Measurements from ENCODE around the gene FILIP1L. TPM values are rescaled to one million over a fixed set of nuclear protein-coding genes. Genes with fewer than 3 reads are reported as not detected.

FILIP1L gene
- polyA plus RNA-seq, 1 of the 3 experiments (the other 2 are of a cell fraction): 26.8 TPM

DNA sequence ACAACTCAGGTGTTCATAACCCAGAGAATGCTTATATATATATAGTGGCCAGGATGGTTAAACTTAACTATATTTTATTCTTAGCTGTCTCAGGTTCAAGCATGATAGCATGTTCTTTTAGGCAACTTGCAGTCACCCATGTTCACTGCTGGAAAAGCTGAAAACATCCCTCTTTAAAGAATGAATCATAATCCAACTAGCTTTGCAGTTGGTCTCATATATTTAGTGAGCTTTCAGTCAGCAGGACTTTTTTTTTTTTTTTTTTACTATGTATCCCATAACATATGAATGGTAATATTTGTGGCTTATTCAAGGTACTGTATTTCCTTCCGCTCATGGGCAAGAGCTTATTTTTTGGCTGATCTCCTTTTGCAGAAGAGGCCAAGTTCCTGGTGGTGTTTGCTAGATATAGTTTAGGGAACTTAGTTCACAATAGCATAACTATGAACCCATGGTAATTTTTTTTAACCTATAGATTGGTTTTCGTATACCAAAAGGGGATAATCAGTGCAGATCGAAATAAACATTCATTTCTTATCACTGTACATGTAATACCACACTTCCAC is 219.1 kb downstream of the FILIP1L start (continued):
- TF ChIP-seq, protein P1, sequence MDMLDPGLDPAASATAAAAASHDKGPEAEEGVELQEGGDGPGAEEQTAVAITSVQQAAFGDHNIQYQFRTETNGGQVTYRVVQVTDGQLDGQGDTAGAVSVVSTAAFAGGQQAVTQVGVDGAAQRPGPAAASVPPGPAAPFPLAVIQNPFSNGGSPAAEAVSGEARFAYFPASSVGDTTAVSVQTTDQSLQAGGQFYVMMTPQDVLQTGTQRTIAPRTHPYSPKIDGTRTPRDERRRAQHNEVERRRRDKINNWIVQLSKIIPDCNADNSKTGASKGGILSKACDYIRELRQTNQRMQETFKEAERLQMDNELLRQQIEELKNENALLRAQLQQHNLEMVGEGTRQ (IDR thresholded peaks at IDR 0.05; ENCODE audit: borderline replicate concordance, low read depth, low read length): no peak
- no peak for TF ChIP-seq YY1 (IDR thresholded peaks at IDR 0.05; ENCODE audit: low read depth)
- TF ChIP-seq, protein P2, sequence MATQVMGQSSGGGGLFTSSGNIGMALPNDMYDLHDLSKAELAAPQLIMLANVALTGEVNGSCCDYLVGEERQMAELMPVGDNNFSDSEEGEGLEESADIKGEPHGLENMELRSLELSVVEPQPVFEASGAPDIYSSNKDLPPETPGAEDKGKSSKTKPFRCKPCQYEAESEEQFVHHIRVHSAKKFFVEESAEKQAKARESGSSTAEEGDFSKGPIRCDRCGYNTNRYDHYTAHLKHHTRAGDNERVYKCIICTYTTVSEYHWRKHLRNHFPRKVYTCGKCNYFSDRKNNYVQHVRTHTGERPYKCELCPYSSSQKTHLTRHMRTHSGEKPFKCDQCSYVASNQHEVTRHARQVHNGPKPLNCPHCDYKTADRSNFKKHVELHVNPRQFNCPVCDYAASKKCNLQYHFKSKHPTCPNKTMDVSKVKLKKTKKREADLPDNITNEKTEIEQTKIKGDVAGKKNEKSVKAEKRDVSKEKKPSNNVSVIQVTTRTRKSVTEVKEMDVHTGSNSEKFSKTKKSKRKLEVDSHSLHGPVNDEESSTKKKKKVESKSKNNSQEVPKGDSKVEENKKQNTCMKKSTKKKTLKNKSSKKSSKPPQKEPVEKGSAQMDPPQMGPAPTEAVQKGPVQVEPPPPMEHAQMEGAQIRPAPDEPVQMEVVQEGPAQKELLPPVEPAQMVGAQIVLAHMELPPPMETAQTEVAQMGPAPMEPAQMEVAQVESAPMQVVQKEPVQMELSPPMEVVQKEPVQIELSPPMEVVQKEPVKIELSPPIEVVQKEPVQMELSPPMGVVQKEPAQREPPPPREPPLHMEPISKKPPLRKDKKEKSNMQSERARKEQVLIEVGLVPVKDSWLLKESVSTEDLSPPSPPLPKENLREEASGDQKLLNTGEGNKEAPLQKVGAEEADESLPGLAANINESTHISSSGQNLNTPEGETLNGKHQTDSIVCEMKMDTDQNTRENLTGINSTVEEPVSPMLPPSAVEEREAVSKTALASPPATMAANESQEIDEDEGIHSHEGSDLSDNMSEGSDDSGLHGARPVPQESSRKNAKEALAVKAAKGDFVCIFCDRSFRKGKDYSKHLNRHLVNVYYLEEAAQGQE (IDR thresholded peaks at IDR 0.05; ENCODE audit: low read depth, low read length): no peak

DNA sequence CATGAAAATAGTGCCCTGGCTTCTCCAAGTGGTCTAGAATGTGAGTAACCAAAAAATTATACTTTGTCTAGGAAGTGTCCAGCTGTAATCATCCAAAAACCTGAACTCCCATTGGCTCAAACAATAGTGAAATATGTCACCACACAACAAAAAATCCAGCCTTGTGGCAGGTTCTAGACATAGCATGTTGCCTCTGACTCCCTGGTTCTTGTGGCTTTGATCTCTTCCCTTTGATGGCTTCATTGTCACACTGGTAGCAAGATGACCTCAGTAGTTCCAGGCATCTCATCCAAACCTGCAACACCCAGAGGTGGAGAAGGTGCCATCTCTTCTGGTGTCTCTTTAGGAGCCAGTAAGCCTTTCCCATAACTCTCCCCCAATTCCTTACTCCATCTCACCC is 222.0 kb downstream of the FILIP1L start:
- H3K4me1 ChIP-seq (ENCODE audit: control insufficient read depth in 1 of 2, insufficient read depth in 2 of 2, low read depth in 1 of 2, low read length in 1 of 2): peaks cover 0 to 14% of the 10 kb centered on the region in 2 experiments; a peak in 2 of 4 replicates
- H3K36me3 ChIP-seq (replicated peaks in 1 of 2; ENCODE audit: control insufficient read depth in 1 of 2, insufficient read depth in 2 of 2, low read length in 1 of 2): no peaks in the 10 kb centered on the region
- H3K4me2 ChIP-seq: no peak overlapping the region
- H3K9me3 ChIP-seq: no peaks in the 10 kb centered on the region
- CTCF ChIA-PET: interaction anchor here (0.9 to 1.3 kb wide), 4 partner anchors 19 to 49 kb away, joined by 3 to 4 read pairs (median 3); no protein-coding TSS in a partner anchor
- H3K27me3 ChIP-seq (ENCODE audit: insufficient read depth): no peaks in the 10 kb centered on the region
- H2AFZ ChIP-seq (ENCODE audit: low read depth): no peak overlapping the region
- DNase-seq: no peak
- H3K4me3 ChIP-seq (ENCODE audit: low read depth in 2 of 2, low read length in 1 of 2): no peak overlapping the region
- TF ChIP-seq TAF1 (IDR thresholded peaks at IDR 0.05; ENCODE audit: borderline replicate concordance, low read depth, low read length) (no peak), POLR2AphosphoS5 (IDR thresholded peaks at IDR 0.05; ENCODE audit: low read depth, low read length) (no peak), RCOR1 (IDR thresholded peaks at IDR 0.05; ENCODE audit: low read length) (no peak), RXRA (IDR thresholded peaks at IDR 0.05; ENCODE audit: borderline replicate concordance, low read depth) (no peak), GATA2 (CRISPR knock-in tag; IDR thresholded peaks at IDR 0.05) (no peak), RFX5 (IDR thresholded peaks at IDR 0.05; ENCODE audit: low read length) (no peak), FOXM1 (IDR thresholded peaks at IDR 0.05; ENCODE audit: low read depth) (no peak), MEF2A (IDR thresholded peaks at IDR 0.05; ENCODE audit: borderline replicate concordance, low read depth) (no peak), RAD21 (IDR thresholded peaks at IDR 0.05; ENCODE audit: low read length) (no peak), ELF1 (IDR thresholded peaks at IDR 0.05) (no peak), GABPA (IDR thresholded peaks at IDR 0.05; ENCODE audit: low read depth) (no peak), MXI1 (IDR thresholded peaks at IDR 0.05; ENCODE audit: low read depth, low read length) (no peak), SMC3 (IDR thresholded peaks at IDR 0.05; ENCODE audit: low read depth, low read length) (no peak), NRF1 (IDR thresholded peaks at IDR 0.05; ENCODE audit: low read depth, low read length) (no peak)
- TF ChIP-seq, protein P3, sequence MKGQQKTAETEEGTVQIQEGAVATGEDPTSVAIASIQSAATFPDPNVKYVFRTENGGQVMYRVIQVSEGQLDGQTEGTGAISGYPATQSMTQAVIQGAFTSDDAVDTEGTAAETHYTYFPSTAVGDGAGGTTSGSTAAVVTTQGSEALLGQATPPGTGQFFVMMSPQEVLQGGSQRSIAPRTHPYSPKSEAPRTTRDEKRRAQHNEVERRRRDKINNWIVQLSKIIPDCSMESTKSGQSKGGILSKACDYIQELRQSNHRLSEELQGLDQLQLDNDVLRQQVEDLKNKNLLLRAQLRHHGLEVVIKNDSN (IDR thresholded peaks at IDR 0.05; ENCODE audit: borderline replicate concordance, low read depth): no peak
- TF ChIP-seq, protein P4, sequence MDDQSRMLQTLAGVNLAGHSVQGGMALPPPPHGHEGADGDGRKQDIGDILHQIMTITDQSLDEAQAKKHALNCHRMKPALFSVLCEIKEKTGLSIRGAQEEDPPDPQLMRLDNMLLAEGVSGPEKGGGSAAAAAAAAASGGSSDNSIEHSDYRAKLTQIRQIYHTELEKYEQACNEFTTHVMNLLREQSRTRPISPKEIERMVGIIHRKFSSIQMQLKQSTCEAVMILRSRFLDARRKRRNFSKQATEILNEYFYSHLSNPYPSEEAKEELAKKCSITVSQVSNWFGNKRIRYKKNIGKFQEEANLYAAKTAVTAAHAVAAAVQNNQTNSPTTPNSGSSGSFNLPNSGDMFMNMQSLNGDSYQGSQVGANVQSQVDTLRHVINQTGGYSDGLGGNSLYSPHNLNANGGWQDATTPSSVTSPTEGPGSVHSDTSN (IDR thresholded peaks at IDR 0.05): no peak
- TF ChIP-seq, protein P1 (IDR thresholded peaks at IDR 0.05; ENCODE audit: borderline replicate concordance, low read depth, low read length): no peak
- TF ChIP-seq, protein P5, sequence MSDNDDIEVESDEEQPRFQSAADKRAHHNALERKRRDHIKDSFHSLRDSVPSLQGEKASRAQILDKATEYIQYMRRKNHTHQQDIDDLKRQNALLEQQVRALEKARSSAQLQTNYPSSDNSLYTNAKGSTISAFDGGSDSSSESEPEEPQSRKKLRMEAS (IDR thresholded peaks at IDR 0.05; ENCODE audit: low read depth): no peak
- TF ChIP-seq, protein P6, sequence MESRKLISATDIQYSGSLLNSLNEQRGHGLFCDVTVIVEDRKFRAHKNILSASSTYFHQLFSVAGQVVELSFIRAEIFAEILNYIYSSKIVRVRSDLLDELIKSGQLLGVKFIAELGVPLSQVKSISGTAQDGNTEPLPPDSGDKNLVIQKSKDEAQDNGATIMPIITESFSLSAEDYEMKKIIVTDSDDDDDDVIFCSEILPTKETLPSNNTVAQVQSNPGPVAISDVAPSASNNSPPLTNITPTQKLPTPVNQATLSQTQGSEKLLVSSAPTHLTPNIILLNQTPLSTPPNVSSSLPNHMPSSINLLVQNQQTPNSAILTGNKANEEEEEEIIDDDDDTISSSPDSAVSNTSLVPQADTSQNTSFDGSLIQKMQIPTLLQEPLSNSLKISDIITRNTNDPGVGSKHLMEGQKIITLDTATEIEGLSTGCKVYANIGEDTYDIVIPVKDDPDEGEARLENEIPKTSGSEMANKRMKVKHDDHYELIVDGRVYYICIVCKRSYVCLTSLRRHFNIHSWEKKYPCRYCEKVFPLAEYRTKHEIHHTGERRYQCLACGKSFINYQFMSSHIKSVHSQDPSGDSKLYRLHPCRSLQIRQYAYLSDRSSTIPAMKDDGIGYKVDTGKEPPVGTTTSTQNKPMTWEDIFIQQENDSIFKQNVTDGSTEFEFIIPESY (IDR thresholded peaks at IDR 0.05; ENCODE audit: borderline replicate concordance, low read depth): no peak
- H3K9ac ChIP-seq: no peak overlapping the region
- H3K79me2 ChIP-seq (ENCODE audit: insufficient read depth): no peaks in the 10 kb centered on the region
- peaks cover 20% of the 10 kb centered on the region for H3F3A ChIP-seq (replicated peaks; ENCODE audit: insufficient read depth)
- H3K9me2 ChIP-seq: no peaks in the 10 kb centered on the region
- no peaks in the 10 kb centered on the region for H4K20me1 ChIP-seq (ENCODE audit: insufficient read depth)
- POLR2A ChIA-PET: no interaction called here
- no peak overlapping the region for H3K27ac ChIP-seq (ENCODE audit: low read depth in 2 of 2, low read length in 1 of 2)

Data from SK-N-SH (cell line).